Astrocyte of the cerebellum (primary cell): ENCODE results near the gene TNFRSF4.

Experiments used
- DNase-seq: peaks from one replicate; pipeline ENCODE4 v3.0.0-alpha.2; 2011; ENCODE audit warnings: low read depth
- H3K4me3 ChIP-seq: 2 replicates; pipeline ENCODE4 v1.5.1; 2011; ENCODE audit warnings: mild to moderate bottlenecking, low read depth, low read length, moderate library complexity
- in situ Hi-C: cut with HindIII; loops from 2 replicates; pipeline ENCODE4 v1.10.0; 2017; ENCODE audit warnings: low sequenced_read_pairs
- TF ChIP-seq, protein P1 (sequence below): IDR thresholded peaks from 2 replicates; pipeline ENCODE4 v1.5.1; 2012; ENCODE audit warnings: low read length, low read depth, moderate library complexity, mild to moderate bottlenecking; ENCODE audit errors: missing control alignments

Gene TNFRSF4

DNA sequence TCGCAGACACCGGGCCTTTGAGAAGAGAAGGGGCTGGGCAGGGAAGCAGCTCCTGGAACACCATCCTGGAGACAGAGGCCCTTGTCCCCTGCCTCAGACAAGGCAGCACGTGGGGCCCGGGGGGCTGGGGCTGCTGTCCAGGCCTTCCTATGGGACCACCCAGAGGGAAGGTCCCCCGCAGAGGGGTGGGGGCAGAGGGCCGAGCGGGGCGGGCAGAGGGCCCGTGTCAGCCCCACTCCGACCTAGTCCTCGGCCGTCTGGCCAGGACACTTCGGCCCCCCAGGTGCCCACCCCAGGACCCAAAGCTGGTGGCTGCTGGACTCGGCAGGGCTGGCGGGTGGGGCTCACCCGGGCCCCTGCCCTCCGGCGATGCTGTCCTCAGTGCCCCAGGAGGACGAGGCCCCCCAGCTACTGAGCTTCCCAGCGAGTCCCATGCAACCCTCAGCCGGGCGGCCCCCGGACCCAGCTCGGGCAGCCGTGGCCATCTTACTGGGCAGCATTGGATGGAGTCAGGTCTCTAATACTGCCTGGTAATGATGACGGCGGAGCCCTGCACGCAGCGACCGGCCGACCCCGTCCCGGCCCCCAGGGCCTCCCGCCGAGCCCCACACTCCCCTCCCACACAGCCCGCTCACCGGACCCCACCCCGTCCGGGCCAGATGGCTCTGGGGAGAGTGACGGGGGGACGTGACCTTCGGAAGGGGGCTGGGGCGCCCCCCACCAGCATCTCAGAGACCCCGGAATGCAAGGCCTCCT is 47.1 kb downstream of the TNFRSF4 start:
- no peak overlapping the region for H3K4me3 ChIP-seq
- in situ Hi-C loops: no loop called here
- TF ChIP-seq, protein P1, sequence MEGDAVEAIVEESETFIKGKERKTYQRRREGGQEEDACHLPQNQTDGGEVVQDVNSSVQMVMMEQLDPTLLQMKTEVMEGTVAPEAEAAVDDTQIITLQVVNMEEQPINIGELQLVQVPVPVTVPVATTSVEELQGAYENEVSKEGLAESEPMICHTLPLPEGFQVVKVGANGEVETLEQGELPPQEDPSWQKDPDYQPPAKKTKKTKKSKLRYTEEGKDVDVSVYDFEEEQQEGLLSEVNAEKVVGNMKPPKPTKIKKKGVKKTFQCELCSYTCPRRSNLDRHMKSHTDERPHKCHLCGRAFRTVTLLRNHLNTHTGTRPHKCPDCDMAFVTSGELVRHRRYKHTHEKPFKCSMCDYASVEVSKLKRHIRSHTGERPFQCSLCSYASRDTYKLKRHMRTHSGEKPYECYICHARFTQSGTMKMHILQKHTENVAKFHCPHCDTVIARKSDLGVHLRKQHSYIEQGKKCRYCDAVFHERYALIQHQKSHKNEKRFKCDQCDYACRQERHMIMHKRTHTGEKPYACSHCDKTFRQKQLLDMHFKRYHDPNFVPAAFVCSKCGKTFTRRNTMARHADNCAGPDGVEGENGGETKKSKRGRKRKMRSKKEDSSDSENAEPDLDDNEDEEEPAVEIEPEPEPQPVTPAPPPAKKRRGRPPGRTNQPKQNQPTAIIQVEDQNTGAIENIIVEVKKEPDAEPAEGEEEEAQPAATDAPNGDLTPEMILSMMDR: no peak
- no peak for DNase-seq

DNA sequence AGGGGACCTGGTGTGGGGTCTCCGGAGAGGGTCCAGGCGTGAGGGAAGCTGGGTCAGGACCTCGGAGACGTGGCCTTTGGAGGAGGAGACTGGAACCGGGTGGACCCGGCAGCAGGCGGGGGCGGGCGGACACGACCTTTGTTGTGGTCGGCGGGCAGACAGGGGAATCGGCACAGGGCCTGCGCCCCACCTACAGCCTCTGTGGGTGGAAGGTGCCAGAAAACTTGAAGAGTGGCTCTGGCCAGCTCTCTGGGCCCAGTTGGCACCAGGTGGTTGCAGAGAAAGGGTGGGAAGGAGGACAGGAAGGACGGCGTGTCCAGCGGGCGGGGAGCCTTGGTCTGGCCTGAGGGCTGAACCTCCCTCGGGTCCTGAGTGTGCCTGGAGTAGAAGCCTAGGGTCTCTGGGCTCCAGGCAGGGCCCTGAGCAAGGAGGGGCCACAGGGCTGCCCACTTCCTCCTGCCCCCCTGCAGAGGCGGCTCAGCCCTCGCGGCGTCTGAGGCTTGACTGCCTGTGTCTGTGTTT is 48.0 kb downstream of the TNFRSF4 start:
- in situ Hi-C loops: no loop called here
- TF ChIP-seq, protein P1: no peak
- no peak overlapping the region for H3K4me3 ChIP-seq
- no peak for DNase-seq

DNA sequence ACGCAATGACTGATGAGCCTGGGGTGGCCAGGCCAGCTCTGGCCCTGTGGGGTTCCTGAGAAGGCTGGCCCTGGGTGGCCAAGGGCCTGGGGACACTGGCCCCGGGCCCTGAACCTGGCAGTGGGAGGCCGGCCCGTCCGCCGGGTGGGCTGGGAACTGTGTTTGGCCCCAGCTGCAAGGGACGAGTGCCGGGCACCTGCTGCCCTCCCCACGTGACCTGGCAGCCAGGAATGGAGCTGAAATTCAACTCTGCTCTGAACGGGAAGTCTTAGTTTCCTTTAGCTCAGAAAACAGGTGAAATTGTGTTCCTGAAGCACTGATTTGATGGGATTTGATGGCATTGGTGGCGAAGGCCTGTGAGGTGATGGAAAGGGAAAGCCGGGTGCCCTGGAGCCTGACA is 48.5 kb downstream of the TNFRSF4 start:
- DNase-seq: no peak
- in situ Hi-C loops: no loop called here
- TF ChIP-seq, protein P1: no peak
- no peak overlapping the region for H3K4me3 ChIP-seq

DNA sequence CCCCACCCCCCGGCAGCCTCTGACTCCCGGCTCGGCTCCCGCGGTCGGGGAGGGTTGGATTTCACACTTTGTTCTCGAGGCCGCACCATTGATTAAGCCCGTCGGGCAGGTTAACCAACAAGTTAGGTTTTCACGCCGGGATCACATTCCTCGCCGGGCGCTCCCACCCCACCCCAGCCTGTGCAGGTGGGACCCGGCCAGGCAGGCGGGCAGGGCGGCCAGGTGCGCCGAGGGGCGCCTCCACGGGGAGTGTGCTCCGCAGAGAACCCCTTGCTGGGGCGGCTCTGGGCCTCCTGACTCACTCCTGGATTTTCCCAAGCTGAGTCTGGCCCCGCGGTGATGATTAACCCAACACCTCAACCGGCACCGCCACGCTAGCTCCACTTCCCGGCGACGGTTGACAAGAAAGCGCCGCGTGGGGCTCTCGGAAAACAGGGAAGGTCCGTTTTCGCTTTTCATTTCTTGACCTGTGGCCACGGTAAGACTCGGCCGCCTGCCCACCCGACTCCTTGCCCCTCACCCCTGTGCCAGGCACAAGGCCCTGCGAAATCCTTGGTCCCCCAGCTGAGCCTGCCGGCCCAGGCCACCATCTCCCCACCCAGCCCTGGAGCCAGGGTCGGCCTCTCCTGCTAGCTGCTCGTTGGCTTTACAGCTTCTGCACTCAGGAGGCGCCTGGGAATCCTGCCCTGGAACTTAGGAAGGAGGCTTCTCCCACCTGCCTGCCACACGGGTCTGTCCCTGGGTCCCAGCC is 49.1 kb downstream of the TNFRSF4 start:
- in situ Hi-C loops: no loop called here
- DNase-seq: no peak
- TF ChIP-seq, protein P1: no peak
- H3K4me3 ChIP-seq: no peak overlapping the region

DNA sequence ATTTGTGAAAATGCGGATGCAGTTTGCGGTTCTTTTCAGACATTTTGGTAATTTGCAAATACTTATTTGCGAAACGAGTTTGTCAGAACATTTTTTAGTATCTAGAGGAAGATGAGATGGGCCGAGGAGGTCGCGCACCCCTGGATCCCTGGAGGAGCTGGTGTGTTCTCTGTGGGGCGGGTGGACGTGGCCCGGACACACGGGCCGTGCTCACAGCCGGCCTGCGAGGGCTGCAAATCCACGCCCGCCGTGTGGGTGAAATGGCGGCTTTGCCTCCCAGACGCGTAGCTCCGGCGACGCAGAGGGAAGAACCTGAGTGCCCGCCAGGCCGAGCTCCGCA is 49.6 kb downstream of the TNFRSF4 start:
- no peak overlapping the region for H3K4me3 ChIP-seq
- in situ Hi-C loops: no loop called here
- no peak for DNase-seq
- TF ChIP-seq, protein P1: no peak

DNA sequence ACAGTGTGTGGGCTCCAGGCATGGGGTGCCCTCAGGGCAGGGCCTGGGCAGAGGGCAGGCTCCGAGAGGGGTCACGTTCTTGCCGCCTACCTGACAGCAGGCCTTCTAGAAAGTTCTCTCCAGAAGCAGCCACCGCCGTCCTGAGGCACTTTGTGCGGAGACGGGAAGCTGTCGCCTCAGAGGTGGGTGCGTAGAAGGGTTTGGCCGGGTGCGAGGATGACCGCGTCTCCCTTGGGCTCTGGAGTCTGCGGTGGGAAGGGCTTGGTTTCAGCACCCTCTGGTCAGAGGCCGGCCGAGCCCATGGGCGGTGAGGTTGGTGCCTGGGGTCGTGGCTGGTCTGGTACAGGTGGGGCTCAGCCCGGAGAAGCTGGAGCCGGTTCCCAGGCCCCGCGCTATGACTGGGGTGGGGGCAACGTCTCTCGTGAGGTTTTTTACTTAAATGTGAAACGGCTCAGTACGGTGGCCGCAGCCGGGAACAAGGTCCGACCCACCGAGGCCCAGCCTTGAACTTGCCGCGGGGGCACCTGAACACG is 50.3 kb downstream of the TNFRSF4 start:
- H3K4me3 ChIP-seq: no peak overlapping the region
- in situ Hi-C loops: no loop called here
- TF ChIP-seq, protein P1: no peak
- no peak for DNase-seq
